ENCODE results near the gene SMIM23.

- TF ChIP-seq CTCF (IDR thresholded peaks at IDR 0.05) (no peak), EZH2 (IDR thresholded peaks at IDR 0.05; ENCODE audit: borderline replicate concordance, insufficient read depth, low read depth, low read length, poor library complexity, severe bottlenecking) (no peak)
Measured at GRCh38 chr5:171762021-171762608, 23.5 kb upstream of the SMIM23 start.
